ENCODE data around the gene GADD45G.

- TF ChIP-seq, protein P1, sequence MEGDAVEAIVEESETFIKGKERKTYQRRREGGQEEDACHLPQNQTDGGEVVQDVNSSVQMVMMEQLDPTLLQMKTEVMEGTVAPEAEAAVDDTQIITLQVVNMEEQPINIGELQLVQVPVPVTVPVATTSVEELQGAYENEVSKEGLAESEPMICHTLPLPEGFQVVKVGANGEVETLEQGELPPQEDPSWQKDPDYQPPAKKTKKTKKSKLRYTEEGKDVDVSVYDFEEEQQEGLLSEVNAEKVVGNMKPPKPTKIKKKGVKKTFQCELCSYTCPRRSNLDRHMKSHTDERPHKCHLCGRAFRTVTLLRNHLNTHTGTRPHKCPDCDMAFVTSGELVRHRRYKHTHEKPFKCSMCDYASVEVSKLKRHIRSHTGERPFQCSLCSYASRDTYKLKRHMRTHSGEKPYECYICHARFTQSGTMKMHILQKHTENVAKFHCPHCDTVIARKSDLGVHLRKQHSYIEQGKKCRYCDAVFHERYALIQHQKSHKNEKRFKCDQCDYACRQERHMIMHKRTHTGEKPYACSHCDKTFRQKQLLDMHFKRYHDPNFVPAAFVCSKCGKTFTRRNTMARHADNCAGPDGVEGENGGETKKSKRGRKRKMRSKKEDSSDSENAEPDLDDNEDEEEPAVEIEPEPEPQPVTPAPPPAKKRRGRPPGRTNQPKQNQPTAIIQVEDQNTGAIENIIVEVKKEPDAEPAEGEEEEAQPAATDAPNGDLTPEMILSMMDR (IDR thresholded peaks at IDR 0.05), result no peak
- TF ChIP-seq ZFX (IDR thresholded peaks at IDR 0.05; ENCODE audit: borderline replicate concordance), result no peak
Measured at GRCh38 chr9:89621031-89621430, 16.2 kb downstream of the GADD45G start.
